ENCODE measurements around the gene PAPPA.

- TF ChIP-seq, protein P1, sequence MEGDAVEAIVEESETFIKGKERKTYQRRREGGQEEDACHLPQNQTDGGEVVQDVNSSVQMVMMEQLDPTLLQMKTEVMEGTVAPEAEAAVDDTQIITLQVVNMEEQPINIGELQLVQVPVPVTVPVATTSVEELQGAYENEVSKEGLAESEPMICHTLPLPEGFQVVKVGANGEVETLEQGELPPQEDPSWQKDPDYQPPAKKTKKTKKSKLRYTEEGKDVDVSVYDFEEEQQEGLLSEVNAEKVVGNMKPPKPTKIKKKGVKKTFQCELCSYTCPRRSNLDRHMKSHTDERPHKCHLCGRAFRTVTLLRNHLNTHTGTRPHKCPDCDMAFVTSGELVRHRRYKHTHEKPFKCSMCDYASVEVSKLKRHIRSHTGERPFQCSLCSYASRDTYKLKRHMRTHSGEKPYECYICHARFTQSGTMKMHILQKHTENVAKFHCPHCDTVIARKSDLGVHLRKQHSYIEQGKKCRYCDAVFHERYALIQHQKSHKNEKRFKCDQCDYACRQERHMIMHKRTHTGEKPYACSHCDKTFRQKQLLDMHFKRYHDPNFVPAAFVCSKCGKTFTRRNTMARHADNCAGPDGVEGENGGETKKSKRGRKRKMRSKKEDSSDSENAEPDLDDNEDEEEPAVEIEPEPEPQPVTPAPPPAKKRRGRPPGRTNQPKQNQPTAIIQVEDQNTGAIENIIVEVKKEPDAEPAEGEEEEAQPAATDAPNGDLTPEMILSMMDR (IDR thresholded peaks at IDR 0.05), result no peak
- no peak for TF ChIP-seq POLR2A (IDR thresholded peaks at IDR 0.05)
These were observed 217.0 kb downstream of the PAPPA start for GRCh38 chr9:116370556-116370955.
